Stimulated activated CD8-positive, alpha-beta memory T cell treated with anti-CD3 and anti-CD28 coated beads, Interleukin-7, amount 100 ng/mL, for 48 hours (primary cell): ENCODE measurements around the gene SLC37A1.

ENCODE experiments used
- DNase-seq, 2 donors: peaks; one replicate each; pipeline ENCODE4 v3.0.0-alpha.2; 2020; ENCODE audit warnings: low read depth in 1 of 2; ENCODE audit errors: extremely low read depth in 1 of 2

SLC37A1 gene

GRCh38 chr21:42572906-42573495, 59.3 kb downstream of the SLC37A1 start:
- no peak for DNase-seq

- no peak for DNase-seq
These were observed 60.8 kb downstream of the SLC37A1 start for GRCh38 chr21:42574234-42575027.

- no peak for DNase-seq
These were observed 61.5 kb downstream of the SLC37A1 start for GRCh38 chr21:42575111-42575510.

- no peak for DNase-seq
These were observed 63.0 kb downstream of the SLC37A1 start for GRCh38 chr21:42576639-42577038.

GRCh38 chr21:42578034-42578433, 64.4 kb downstream of the SLC37A1 start:
- DNase-seq, result no peak

GRCh38 chr21:42578761-42579415, 65.2 kb downstream of the SLC37A1 start:
- DNase-seq, result no peak

GRCh38 chr21:42579456-42580075, 65.9 kb downstream of the SLC37A1 start:
- no peak for DNase-seq

GRCh38 chr21:42580076-42580792, 66.6 kb downstream of the SLC37A1 start:
- no peak for DNase-seq

GRCh38 chr21:42580793-42581321, 67.2 kb downstream of the SLC37A1 start:
- DNase-seq, result no peak

- no peak for DNase-seq
These were observed 67.8 kb downstream of the SLC37A1 start for GRCh38 chr21:42581336-42581992.

- DNase-seq, result no peak
These were observed 68.5 kb downstream of the SLC37A1 start for GRCh38 chr21:42581993-42582786.

- no peak for DNase-seq
These were observed 69.3 kb downstream of the SLC37A1 start for GRCh38 chr21:42582787-42583476.

- no peak for DNase-seq
These were observed 70.0 kb downstream of the SLC37A1 start for GRCh38 chr21:42583477-42584295.

- no peak for DNase-seq
These were observed 70.6 kb downstream of the SLC37A1 start for GRCh38 chr21:42584296-42584641.

- DNase-seq, result no peak
These were observed 72.2 kb downstream of the SLC37A1 start for GRCh38 chr21:42585881-42586280.

- DNase-seq, result no peak
These were observed 72.8 kb downstream of the SLC37A1 start for GRCh38 chr21:42586406-42586805.

GRCh38 chr21:42587036-42587435, 73.4 kb downstream of the SLC37A1 start:
- no peak for DNase-seq
